K562 (cell line): Measurements from ENCODE around the gene SPTBN4. TPM values are rescaled to one million over a fixed set of nuclear protein-coding genes. Genes with fewer than 3 reads are reported as not detected.

Experiments
- BACH1 ChIP-seq: fragments of 200-800 bp; sonication (Bioruptor generic); IDR thresholded peaks from 2 replicates; pipeline ENCODE4 v1.6.1; 2016; ENCODE audit warnings: missing genetic modification characterization, missing compliant biosample characterization
- CXXC5 ChIP-seq: fragments of 250-450 bp; sonication (Bioruptor Pico); IDR thresholded peaks from 2 replicates; pipeline ENCODE4 v1.8.0; 2022; ENCODE audit warnings: inconsistent platforms, mild to moderate bottlenecking, moderate library complexity
- EP300 ChIP-seq: IDR thresholded peaks from 2 replicates; pipeline ENCODE4 v1.6.1; 2012; ENCODE audit warnings: low read length, improper control_type of control experiment
- ETV5 ChIP-seq: sonication (generic); formaldehyde crosslinking; IDR thresholded peaks from 2 replicates; pipeline ENCODE4 v1.4.0; 2020; ENCODE audit warnings: low read depth, mild to moderate bottlenecking, missing genetic modification reagents
- FOXK2 ChIP-seq, 2 experiments: fragments of 450-650 bp; IDR thresholded peaks in 1 of 2; conservative IDR thresholded peaks in 1 of 2; 2 replicates each; pipeline ENCODE4 v1.6.1; 2016; ENCODE audit warnings: low read depth in 2 of 2, mild to moderate bottlenecking in 1 of 2
- GABPB2 ChIP-seq: fragments of 250-450 bp; sonication (Bioruptor Pico); conservative IDR thresholded peaks from 2 replicates; pipeline ENCODE4 v1.5.1; 2021; ENCODE audit warnings: mild to moderate bottlenecking
- IFI16 ChIP-seq: fragments of 250-450 bp; sonication (Bioruptor Pico); IDR thresholded peaks from 2 replicates; pipeline ENCODE4 v2.1.2; 2022; ENCODE audit warnings: mild to moderate bottlenecking, inconsistent platforms
- LCOR ChIP-seq: sonication (generic); formaldehyde crosslinking; IDR thresholded peaks from 2 replicates; pipeline ENCODE4 v1.8.0; 2022; ENCODE audit warnings: mild to moderate bottlenecking, missing genetic modification reagents
- MCM2 ChIP-seq: fragments of 450-650 bp; IDR thresholded peaks from 2 replicates; pipeline ENCODE4 v1.6.1; 2017; ENCODE audit warnings: low read depth, mild to moderate bottlenecking
- MCM3 ChIP-seq: fragments of 450-650 bp; IDR thresholded peaks from 2 replicates; pipeline ENCODE4 v1.6.1; 2016
- MEIS2 ChIP-seq: fragments of 450-650 bp; IDR thresholded peaks from 2 replicates; pipeline ENCODE4 v1.6.1; 2014; ENCODE audit warnings: mild to moderate bottlenecking; ENCODE audit not compliant: partially characterized antibody
- NR2C1 ChIP-seq, 2 experiments: fragments of 450-650 bp; IDR thresholded peaks; 2 replicates each; pipeline ENCODE4 v1.6.1; 2017; ENCODE audit warnings: mild to moderate bottlenecking in 2 of 2, antibody characterized with exemption in 1 of 2, inconsistent platforms in 1 of 2, missing compliant biosample characterization in 1 of 2, missing genetic modification characterization in 1 of 2
- NR2C2 ChIP-seq, 2 experiments: fragments of 200-800 bp in 1 of 2; sonication (Bioruptor generic) in 1 of 2; sonication (generic) in 1 of 2; formaldehyde crosslinking in 1 of 2; IDR thresholded peaks; 2 replicates each; pipeline versions ENCODE4 v1.6.1 to v1.8.0; 2016 to 2022; ENCODE audit warnings: mild to moderate bottlenecking in 1 of 2, missing compliant biosample characterization in 1 of 2, missing genetic modification characterization in 1 of 2, missing genetic modification reagents in 1 of 2
- PHB ChIP-seq: fragments of 250-450 bp; sonication (Bioruptor Pico); IDR thresholded peaks from 2 replicates; pipeline ENCODE4 v1.5.0; 2021
- PHF8 ChIP-seq: fragments of 200-600 bp; sonication (generic); IDR thresholded peaks from 2 replicates; pipeline ENCODE4 v1.6.1; 2012; ENCODE audit warnings: mixed run types, mild to moderate bottlenecking, inconsistent platforms, low read length, moderate library complexity, borderline replicate concordance
- POLR2AphosphoS2 ChIP-seq: IDR thresholded peaks from 2 replicates; pipeline ENCODE4 v1.6.1; 2012; ENCODE audit warnings: low read length, improper control_type of control experiment
- RBM14 ChIP-seq: fragments of 200-400 bp; formaldehyde crosslinking; IDR thresholded peaks from 2 replicates; pipeline ENCODE4 v1.6.1; 2018; ENCODE audit warnings: low read depth, mild to moderate bottlenecking, low read length, moderate library complexity, borderline replicate concordance; ENCODE audit not compliant: insufficient read depth
- TCF7L2 ChIP-seq: fragments of 150-350 bp; IDR thresholded peaks from 2 replicates; pipeline ENCODE4 v1.6.1; 2016; ENCODE audit warnings: low read depth, mild to moderate bottlenecking, low read length, moderate library complexity
- ZNF780A ChIP-seq: fragments of 250-450 bp; sonication (Bioruptor Pico); IDR thresholded peaks from 2 replicates; pipeline ENCODE4 v1.5.0; 2021; ENCODE audit warnings: mild to moderate bottlenecking
- polyA plus RNA-seq, 8 experiments: library from polyadenylated mRNA; depleted of rRNA in 4 of 8; stranded (reverse) in 5 of 8; unstranded in 3 of 8; fragments of >200 nt; fragmentation: Nextera tagmentation in 2 of 8; fragmentation: Illumina TruSeq in 1 of 8; extraction: Ambion mirVana in 2 of 8; extraction: Trizol in 1 of 8; gene quantifications; 2 replicates each; pipeline versions ENCODE4 v1.2.1 to v1.2.3, GENCODE V29; 2011 to 2014; ENCODE audit warnings: inconsistent platforms in 1 of 8, missing spikeins in 1 of 8
- total RNA-seq, 7 experiments: library from RNA; depleted of rRNA in 6 of 7; stranded (reverse); fragments of >200 nt in 6 of 7; fragmentation: Illumina TruSeq in 2 of 7; extraction: Trizol in 2 of 7; gene quantifications; 2 replicates each; pipeline versions ENCODE4 v1.2.1 to v1.2.3, GENCODE V29; 2011 to 2021; ENCODE audit warnings: low replicate concordance in 1 of 7
- TF ChIP-seq, protein P1 (sequence below): fragments of 250-450 bp; sonication (Bioruptor Pico); IDR thresholded peaks from 2 replicates; pipeline ENCODE4 v1.5.0; 2021
- TF ChIP-seq, protein P2 (sequence below): sonication (generic); formaldehyde crosslinking; IDR thresholded peaks from 2 replicates; pipeline ENCODE4 v1.9.0; 2022; ENCODE audit warnings: mild to moderate bottlenecking, missing genetic modification reagents
- TF ChIP-seq, protein P3 (sequence below): fragments of 250-450 bp; sonication (Bioruptor Pico); IDR thresholded peaks from 2 replicates; pipeline ENCODE4 v1.8.0; 2021; ENCODE audit warnings: mild to moderate bottlenecking, moderate library complexity
- TF ChIP-seq, protein P4 (sequence below): IDR thresholded peaks from 2 replicates; pipeline ENCODE4 v1.6.1; 2011; ENCODE audit warnings: borderline replicate concordance, low read depth, mild to moderate bottlenecking, moderate library complexity, low read length; ENCODE audit not compliant: insufficient read depth, poor library complexity, severe bottlenecking

SPTBN4 gene
- total and polyA plus RNA-seq, 9 of the 15 experiments (the other 6 are each of a cell fraction or from before 2014, with no cell fraction given), result 0.01 to 1.5 (median 0.86) TPM

DNA sequence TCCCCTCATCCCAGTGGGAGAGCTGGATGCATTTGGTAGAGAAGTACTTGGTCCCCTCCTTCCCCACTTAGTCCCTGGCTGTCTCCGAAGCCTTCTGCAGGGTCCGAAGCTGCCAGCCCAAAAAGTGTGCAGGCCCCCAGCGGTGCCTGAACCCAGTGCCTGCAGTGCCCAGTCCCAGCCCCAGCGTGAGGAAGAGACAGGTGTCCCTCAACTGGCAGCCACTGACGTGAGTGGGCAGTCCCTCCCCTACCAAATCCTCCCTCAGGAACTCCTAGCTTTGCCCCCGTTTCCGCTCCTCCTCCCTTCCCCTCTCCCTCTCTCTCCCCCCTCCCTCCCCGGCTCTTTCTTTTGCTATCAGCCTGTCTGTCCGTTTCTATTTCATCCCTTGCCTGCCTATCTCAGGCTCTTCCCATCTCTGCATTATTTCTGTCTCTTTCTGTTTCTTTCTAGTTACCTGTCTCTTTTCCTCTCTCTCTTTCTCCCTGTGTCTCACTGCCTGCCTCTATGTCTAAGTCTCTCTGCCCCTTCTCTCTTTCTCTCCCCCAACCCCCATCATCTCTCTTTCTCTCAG lies 132.6 kb downstream of the SPTBN4 start (continued):
- no peak for TF ChIP-seq MEIS2
- TF ChIP-seq PHB (CRISPR knock-in tag), result no peak
- TF ChIP-seq PHF8, result no peak
- TF ChIP-seq ZNF780A (CRISPR knock-in tag), result no peak
- TF ChIP-seq EP300, result no peak
- no peak for TF ChIP-seq NR2C1 (IDR thresholded peaks at IDR 0.05)
- TF ChIP-seq NR2C1 (tag; IDR thresholded peaks at IDR 0.05), result no peak
- TF ChIP-seq BACH1 (tag), result no peak
- no peak for TF ChIP-seq RBM14
- TF ChIP-seq FOXK2 (conservative IDR thresholded peaks at IDR 0.05 in 1 of 2, IDR thresholded peaks at IDR 0.05 in 1 of 2; ENCODE audit: low read depth in 2 of 2), result 0 out of 4 replicates have a peak, but pooled peaks of 1 of the 2 experiments have one; percentile 28
- TF ChIP-seq CXXC5, result no peak
- TF ChIP-seq MCM3, result no peak
- TF ChIP-seq, protein P1, sequence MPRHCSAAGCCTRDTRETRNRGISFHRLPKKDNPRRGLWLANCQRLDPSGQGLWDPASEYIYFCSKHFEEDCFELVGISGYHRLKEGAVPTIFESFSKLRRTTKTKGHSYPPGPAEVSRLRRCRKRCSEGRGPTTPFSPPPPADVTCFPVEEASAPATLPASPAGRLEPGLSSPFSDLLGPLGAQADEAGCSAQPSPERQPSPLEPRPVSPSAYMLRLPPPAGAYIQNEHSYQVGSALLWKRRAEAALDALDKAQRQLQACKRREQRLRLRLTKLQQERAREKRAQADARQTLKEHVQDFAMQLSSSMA (CRISPR knock-in tag), result no peak
- TF ChIP-seq, protein P2, sequence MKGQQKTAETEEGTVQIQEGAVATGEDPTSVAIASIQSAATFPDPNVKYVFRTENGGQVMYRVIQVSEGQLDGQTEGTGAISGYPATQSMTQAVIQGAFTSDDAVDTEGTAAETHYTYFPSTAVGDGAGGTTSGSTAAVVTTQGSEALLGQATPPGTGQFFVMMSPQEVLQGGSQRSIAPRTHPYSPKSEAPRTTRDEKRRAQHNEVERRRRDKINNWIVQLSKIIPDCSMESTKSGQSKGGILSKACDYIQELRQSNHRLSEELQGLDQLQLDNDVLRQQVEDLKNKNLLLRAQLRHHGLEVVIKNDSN (CRISPR knock-in tag), result no peak
- TF ChIP-seq POLR2AphosphoS2, result no peak
- no peak for TF ChIP-seq LCOR (CRISPR knock-in tag)
- TF ChIP-seq NR2C2 (CRISPR knock-in tag; IDR thresholded peaks at IDR 0.05), result no peak
- no peak for TF ChIP-seq NR2C2 (tag; IDR thresholded peaks at IDR 0.05)
- no peak for TF ChIP-seq IFI16 (CRISPR knock-in tag)
- no peak for TF ChIP-seq MCM2
- no peak for TF ChIP-seq GABPB2 (CRISPR knock-in tag)
- TF ChIP-seq TCF7L2, result no peak
- TF ChIP-seq, protein P3, sequence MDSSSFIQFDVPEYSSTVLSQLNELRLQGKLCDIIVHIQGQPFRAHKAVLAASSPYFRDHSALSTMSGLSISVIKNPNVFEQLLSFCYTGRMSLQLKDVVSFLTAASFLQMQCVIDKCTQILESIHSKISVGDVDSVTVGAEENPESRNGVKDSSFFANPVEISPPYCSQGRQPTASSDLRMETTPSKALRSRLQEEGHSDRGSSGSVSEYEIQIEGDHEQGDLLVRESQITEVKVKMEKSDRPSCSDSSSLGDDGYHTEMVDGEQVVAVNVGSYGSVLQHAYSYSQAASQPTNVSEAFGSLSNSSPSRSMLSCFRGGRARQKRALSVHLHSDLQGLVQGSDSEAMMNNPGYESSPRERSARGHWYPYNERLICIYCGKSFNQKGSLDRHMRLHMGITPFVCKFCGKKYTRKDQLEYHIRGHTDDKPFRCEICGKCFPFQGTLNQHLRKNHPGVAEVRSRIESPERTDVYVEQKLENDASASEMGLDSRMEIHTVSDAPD (CRISPR knock-in tag), result no peak
- no peak for TF ChIP-seq ETV5 (CRISPR knock-in tag)
- TF ChIP-seq, protein P4, sequence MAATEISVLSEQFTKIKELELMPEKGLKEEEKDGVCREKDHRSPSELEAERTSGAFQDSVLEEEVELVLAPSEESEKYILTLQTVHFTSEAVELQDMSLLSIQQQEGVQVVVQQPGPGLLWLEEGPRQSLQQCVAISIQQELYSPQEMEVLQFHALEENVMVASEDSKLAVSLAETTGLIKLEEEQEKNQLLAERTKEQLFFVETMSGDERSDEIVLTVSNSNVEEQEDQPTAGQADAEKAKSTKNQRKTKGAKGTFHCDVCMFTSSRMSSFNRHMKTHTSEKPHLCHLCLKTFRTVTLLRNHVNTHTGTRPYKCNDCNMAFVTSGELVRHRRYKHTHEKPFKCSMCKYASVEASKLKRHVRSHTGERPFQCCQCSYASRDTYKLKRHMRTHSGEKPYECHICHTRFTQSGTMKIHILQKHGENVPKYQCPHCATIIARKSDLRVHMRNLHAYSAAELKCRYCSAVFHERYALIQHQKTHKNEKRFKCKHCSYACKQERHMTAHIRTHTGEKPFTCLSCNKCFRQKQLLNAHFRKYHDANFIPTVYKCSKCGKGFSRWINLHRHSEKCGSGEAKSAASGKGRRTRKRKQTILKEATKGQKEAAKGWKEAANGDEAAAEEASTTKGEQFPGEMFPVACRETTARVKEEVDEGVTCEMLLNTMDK, result no peak
